ENCODE data around the gene UCN.
"Not testable (repeated sequence)": the region's sequence is repeated elsewhere in the genome, so short reads cannot be mapped to it uniquely, and the experiment has no call there.

Gene UCN

GRCh38 chr2:27282892-27283291 lies 25.4 kb downstream of the UCN start:
- no peak for DNase-seq (ENCODE audit: low spot score)

DNA sequence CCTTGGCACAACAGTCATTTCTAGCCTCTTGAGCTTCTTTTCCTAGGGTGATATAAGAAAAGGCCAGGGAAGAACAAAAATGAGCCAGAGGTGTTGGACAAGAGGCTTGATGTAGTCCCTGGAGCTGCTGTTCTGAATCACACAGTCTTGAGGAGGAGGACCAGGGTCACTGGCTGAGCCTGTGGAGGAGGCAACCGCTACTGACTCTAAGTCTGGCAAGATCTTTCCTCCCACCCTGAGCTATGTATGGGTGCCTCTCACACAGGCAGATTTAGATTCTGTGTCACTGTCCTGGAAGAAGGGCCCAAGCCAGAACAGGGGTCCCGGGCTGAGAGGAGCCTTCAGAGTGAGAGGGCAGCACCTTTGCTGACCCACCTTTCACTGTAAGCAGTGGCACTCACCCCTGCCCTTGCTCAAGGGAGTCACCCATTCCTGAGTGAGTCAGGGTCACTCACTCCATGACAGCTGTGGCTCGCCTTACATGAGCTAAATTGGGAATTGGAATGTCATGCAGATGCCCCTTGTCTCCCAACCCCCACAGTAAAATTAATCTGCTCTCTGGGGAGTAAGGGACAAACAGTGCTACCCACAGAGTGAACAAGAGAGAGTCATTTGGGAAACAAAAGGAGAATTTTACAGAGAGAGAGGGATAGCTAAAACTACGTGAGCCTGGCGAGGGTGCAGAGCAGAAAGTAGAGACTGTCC lies 26.2 kb downstream of the UCN start, which contains the start of gene TRIM54:
Gene TRIM54 (plus strand): TSS at position 575 of the 705 bp plus-strand sequence. CDS start 303 bp downstream, outside the sequence.
- no peak for DNase-seq (ENCODE audit: low spot score)

DNA sequence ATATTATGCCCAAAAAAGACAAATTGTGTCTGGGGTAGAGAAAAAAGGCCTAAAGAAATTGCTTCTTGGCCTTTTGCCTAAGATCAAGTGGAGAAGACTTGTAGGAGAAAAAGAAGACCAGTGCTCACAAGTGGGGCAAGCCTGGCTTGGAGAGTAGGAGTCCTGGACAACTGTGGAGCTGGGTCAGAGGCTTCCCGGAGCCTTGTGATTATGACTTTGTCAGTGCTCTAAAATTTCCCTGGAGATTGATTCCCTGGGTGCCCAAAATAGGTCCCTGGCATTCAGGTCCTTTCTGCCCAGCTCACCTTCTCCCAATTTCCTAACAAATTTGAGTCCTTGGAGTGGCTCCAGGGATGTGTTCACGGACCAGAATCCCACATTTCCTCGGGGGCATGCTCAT lies 26.8 kb downstream of the UCN start:
- no peak for DNase-seq (ENCODE audit: low spot score)

DNA sequence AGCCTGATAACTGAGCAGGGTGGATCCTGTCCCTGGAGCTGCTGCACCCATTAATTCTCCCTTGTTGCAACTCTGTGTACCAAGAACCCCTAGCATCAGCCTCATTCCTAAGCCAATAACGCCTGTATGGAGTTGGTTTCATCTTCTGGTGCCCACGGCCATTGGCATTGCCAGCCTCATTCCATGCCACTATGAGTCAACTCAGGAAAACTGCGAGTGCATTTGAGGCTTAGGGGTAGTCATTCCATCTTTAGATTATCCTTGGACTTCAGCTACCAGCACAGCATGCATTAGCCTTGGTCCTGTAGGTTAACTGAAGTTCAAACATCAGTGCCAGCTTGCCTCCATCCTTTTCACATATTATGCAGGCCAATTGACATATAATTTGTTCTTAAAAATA lies 27.4 kb downstream of the UCN start:
- DNase-seq (ENCODE audit: low spot score), result no peak

GRCh38 chr2:27278010-27278409 lies 30.2 kb downstream of the UCN start:
- DNase-seq (ENCODE audit: low spot score), result no peak

DNA sequence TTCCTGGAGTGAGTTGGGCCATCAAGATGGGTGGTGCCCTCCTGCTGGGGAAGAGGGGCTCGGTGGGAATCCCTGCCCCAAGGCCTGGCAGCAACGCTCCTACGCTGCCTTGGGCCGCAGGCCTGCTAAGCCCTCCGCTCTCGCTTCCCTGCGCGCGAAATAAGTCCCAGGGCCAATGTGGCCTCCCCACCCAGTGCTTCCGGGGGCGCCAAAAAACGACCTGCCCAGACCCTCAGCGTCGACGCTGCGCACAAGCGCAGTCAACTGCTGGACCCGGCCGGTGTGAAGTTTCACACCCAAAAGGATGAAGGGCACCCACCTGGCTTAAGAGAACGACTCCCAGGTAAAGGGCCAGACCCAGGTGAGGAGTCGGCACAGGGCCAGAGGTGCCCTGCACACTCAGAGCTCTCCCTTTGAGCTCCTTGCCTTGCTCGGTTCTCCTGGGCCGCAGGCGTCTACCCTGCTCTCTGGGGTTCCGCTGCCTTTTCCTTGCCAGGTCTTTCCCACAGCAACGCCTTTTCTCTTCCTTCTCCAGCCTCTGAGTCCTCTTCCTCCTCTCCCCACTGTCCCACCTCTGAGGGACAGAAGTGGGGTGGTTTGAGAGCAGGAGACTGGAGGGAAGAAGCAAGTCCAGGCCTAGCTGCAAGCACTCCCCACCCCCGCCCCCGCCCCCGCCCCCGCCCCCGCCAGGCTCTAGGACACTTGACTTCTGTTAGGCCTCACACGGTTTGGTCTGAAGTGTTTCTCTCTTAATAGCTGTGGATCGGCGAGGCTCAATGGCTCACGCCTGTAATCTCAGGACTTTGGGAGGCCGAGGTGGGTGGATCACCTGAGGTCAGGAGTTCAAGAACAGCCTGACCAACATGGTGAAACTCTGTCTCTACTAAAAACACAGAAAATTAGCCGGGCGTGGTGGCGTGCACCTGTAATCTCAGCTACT lies 32.8 kb downstream of the UCN start, which contains the start of gene DNAJC5G:
Gene DNAJC5G (plus strand): TSS at position 223 of the 940 bp plus-strand sequence. CDS start 1,296 bp downstream, outside the sequence.
- no peak for DNase-seq (ENCODE audit: low spot score)

- not testable (repeated sequence) for DNase-seq (ENCODE audit: low spot score)
These were observed 35.4 kb downstream of the UCN start for GRCh38 chr2:27272537-27273522.

DNA sequence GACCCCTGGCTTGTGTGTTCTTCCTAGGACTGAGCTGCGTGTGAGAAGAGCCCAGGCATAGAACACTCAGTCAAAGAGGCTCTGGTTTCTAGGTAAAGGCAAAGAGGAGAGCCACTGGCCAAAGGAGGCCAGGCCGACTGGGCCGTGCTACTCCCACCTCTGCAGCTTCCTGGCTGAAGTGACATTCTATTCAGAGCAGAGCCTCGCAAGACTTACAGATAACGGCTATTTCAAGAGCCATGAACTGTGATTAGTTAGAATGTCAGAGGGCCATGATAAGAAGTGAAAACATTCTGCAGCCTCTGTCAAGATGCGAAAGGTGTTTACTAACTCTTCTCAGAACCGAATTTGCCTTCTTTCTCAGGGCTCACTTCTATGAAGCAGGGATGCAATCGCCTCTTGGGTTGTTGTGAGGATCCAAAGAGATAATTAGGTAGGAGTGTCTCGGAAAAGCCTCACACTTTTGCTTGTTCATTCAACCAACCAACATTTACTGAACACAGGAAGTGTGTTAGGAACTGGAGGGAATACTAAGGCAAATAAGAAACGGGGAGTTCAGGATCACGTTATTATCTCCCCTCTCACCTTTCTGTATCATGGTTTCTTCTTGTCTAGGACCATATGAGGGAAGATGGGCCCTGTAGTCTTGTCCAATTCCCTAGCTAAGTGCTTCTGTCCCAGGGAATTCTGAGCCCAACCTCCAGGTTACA lies 36.5 kb downstream of the UCN start:
- no peak for DNase-seq (ENCODE audit: low spot score)

DNA sequence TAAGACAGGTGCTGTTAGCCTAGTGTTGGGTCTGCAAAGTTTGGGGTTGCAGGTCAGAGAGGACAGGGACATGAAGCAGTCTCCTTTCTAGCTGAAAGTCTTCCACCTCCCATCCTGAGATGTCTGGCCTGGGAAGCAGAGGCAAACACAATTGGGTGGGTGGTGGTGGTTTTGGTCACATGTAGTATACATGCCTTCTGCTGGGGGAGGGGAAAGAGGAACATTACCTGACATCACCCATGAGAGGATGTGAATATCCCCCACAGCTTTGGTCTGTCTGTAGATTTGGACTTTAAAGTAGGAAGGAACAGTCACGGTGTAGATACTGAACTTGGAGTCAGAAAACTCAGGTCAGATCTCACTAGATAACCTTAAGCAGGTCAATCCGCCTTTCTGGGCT lies 37.6 kb downstream of the UCN start:
- DNase-seq (ENCODE audit: low spot score), result no peak

DNA sequence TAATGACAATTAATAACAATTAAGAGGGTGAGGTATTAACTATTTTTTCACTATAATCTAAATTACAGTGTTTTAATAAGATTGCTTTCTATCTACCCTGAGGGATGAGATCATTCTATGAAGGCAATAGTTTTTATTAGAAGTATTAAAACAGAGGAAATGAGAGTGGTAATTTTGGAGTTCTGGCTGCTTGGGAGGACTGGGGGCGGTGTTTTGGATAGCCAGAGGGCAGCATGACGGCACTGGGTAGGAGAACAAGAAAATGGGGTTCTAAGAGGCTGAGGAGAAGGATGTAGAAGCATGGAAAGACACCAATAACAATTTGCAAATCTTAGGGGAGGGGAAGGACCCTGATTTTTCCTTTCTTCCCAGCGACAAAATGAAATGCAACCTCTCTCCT lies 38.1 kb downstream of the UCN start:
- DNase-seq (ENCODE audit: low spot score), result no peak

DNA sequence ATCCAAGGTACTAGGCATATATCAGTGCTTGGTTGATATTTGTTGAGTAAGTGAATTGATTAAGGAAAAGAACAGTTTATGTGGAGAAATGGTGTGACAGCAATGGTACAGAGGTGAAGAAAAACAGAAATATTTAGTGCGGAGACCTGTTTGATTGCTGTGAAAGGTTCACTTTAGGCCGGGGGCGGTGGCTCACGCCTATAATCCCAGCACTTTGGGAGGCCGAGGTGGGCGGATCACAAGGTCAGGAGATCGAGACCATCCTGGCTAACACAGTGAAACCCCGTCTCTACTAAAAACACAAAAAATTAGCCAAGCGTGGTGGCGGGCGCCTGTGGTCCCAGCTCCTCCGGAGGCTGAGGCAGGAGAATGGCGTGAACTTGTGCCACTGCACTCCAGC lies 39.9 kb downstream of the UCN start:
- not testable (repeated sequence) for DNase-seq (ENCODE audit: low spot score)

- DNase-seq (ENCODE audit: low spot score), result no peak
These were observed 42.7 kb downstream of the UCN start for GRCh38 chr2:27265536-27265870.

DNA sequence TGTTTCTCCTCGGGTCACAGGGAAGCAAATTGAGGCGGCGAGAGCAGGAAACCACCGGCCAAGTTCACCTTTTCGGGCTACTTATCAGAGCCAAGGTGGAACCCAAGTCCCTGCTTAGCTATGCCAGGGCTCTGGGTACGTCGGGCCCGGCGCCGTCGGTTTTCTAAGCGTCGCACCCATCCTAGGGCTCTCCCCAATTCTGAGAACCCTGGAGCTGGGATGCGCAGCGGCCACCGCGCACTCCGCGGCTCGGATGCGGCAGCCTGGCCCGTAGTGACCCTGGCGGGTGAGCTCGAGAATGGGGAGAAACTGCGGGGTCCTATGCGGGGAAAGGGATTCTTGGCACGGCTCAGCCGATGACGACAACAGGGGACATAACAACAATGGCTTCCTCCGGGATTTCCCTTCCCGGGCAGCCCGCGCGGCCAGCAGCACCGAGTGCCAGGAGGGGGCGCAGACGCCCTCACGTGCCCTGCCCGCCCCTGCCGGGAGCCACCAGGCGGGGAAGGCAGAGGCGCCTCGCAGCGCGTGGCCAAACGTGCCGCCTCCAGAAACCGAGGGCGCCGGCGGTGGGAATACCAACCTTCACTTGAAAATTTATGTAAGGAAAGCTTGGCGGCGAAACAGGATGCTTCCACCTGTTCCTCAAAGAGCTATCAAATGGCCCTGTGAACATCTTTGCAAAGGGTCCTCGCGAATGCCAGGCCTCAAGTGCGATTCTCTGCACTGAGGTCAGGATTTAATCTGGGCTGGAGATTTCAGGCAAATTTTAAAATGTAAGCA lies 43.3 kb downstream of the UCN start:
- peak; percentile 12 for DNase-seq (ENCODE audit: low spot score)

DNA sequence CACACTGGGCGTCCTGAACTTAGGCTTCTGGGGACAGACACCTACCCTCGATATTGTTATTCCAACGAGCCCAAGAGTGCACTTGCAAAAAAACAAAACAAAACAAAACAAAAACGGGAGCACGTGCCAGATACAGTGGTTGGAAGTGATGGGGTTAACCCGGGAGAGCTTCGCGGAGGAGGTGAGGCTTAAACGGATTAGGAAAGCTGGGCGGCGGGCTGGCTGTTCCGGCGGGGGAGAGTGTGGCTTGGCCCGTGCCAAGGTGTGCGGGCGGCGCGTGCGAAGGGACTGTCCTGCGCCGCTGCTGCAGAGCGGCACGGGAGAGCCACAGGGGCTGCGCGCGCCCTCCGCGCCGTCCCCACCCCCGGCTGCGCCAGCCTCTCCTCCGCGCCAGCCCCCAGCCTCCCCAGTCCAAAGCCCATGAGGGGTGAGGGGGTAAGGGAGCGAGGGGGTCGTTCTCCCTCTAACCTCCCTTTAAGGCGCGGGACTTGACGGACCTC lies 43.9 kb downstream of the UCN start:
- DNase-seq (ENCODE audit: low spot score), result no peak

- DNase-seq (ENCODE audit: low spot score), result no peak
These were observed 44.7 kb downstream of the UCN start for GRCh38 chr2:27263287-27264252.

- DNase-seq (ENCODE audit: low spot score), result no peak
These were observed 45.6 kb downstream of the UCN start, which contains the start of gene SLC30A3 for GRCh38 chr2:27262379-27263286. TSS of gene SLC30A3 (minus strand) at chr2:27263047. CDS start at chr2:27262906, 141 bp downstream.

- no peak for DNase-seq (ENCODE audit: low spot score)
These were observed 46.3 kb downstream of the UCN start for GRCh38 chr2:27261926-27262298.

Measured in pons (tissue), 1 donor.